NCI-H1092 treated with DMSO at 0.1 percent for 48 hours (cell line): ENCODE measurements around the gene NPHS1.

Experiments
- DNase-seq: peaks from one replicate; lab custom pipeline; 2025; lab: John Stamatoyannopoulos, UW

NPHS1 gene

DNA sequence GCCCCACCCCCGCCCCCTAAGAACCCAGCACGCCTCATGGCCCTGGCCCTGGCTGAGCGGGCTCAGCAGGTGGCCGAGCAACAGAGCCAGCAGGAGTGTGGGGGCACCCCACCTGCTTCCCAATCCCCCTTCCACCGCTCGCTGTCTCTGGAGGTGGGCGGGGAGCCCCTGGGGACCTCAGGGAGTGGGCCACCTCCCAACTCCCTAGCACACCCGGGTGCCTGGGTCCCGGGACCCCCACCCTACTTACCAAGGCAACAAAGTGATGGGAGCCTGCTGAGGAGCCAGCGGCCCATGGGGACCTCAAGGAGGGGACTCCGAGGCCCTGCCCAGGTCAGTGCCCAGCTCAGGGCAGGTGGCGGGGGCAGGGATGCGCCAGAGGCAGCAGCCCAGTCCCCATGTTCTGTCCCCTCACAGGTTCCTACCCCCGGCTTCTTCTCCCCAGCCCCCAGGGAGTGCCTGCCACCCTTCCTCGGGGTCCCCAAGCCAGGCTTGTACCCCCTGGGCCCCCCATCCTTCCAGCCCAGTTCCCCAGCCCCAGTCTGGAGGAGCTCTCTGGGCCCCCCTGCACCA, 65.0 kb downstream of the NPHS1 start:
- no peak for DNase-seq

DNA sequence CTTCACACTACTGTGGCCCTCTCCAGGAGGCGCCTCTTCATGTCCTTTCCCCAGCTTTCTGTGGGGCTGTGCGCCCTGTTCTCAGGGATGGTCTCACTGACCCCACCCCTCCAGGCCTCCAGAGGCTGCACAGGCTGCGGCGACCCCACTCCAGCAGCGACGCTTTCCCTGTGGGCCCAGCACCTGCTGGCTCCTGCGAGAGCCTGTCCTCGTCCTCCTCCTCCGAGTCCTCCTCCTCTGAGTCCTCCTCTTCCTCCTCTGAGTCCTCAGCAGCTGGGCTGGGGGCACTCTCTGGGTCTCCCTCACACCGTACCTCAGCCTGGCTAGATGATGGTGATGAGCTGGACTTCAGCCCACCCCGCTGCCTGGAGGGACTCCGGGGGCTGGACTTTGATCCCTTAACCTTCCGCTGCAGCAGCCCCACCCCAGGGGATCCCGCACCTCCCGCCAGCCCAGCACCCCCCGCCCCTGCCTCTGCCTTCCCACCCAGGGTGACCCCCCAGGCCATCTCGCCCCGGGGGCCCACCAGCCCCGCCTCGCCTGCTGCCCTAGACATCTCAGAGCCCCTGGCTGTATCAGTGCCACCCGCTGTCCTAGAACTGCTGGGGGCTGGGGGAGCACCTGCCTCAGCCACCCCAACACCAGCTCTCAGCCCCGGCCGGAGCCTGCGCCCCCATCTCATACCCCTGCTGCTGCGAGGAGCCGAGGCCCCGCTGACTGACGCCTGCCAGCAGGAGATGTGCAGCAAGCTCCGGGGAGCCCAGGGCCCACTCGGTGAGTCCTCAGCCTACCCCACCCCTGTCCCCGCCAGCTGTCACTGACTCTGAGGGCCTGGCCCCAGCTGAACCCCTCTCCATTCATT, 65.8 kb downstream of the NPHS1 start:
- no peak for DNase-seq

DNA sequence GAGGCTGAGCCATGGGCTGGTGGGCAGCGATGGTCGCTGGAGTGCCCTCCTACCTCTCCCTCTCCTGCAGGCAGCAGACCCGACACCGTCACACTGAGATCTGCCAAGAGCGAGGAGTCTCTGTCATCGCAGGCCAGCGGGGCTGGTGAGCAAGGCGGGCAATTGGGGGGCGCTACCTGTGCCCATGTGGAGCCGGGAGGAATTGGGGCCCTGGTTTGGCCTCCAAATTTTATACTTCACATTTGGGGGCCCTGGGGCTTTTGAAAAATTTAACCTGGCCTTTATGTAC, 67.0 kb downstream of the NPHS1 start:
- DNase-seq = no peak

DNA sequence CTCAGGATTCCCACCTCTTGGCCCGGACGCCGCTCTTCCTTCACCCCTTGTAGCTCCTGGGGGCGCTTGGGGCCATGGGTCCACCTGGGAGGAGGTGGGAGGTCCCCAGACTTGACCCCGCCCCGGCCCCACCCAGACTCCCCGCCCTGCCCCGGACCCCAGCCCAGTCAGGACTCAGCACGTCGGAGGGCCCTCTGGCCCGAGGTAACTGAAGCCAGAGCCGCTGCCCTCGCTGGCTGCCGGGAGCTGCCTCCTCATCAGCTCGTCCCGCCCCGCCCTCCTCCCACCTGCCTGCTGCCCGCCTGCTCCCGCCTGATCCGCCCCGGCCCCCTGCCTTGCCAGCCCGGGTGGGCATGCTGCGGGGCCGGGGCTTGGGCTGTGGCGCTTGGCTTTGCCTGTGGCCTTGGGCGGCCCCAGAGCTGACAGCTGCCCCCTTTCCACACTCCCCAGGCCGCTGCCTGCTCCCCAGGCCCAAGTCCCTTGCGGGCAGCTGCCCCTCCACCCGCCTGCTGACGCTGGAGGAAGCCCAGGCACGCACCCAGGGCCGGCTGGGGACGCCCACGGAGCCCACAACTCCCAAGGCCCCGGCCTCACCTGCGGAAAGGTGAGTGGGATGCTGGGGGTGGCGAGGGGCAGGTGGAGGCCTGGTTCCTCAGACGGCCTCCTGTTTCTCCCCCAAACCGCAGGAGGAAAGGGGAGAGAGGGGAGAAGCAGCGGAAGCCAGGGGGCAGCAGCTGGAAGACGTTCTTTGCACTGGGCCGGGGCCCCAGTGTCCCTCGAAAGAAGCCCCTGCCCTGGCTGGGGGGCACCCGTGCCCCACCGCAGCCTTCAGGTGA, 67.6 kb downstream of the NPHS1 start:
- no peak for DNase-seq

DNA sequence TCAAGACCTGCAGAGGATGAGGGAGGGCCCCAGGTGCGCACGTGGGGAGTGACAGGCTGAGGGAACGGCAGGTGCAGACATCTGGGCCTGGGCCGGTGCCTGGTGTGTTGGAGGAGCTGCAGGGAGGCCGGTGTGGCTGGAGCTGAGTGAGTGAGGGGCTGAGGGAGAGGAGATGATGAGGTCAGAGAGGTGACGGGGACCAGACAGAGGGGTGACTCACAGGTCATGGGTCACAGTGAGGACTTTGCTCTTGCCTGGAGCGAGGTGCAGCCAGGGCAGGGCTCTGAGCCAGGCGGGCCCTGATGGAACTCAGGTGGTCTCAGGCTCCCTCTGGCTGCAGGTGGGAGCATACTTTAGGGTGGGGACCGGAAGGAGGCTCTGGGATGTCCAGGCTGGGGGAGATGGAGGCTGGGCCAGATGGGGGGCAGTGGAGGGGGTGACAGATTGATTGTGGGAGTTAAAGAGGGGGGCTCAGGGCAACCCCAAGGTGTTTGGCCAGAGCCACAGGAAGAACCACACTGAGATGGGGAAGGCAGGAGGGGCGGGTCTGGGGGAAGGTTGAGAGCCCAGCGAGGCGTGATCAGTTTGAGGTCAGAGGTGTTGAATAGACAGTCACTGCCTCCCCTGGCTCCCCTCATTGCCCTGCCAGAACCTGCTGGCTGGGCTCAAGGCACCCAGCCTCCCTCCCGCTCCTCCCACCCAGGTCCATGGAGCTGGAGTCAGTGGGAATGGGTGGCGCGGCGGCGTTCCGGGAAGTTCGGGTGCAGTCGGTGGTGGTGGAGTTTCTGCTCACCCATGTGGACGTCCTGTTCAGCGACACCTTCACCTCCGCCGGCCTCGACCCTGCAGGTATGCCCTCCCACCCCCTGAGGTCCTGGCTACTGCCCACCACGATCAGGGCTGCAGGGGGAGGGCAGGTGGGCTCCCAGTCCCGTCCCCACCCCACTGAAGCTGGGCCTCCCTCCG, 68.6 kb downstream of the NPHS1 start:
- DNase-seq = no peak

DNA sequence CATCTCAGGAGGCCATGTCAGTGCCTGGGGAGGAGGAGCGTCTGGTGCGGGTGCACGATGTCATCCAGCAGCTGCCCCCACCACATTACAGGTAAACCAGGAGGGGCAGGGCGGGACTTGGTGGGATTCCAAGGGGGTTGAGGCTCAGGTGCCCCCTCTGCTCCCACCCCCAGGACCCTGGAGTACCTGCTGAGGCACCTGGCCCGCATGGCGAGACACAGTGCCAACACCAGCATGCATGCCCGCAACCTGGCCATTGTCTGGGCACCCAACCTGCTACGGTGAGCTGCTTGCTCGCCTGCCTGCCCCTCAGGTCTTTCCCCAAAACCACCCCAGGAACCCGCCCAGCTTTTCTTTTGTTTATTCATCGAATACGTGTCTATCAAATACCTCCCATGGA, 69.7 kb downstream of the NPHS1 start:
- DNase-seq = no peak

DNA sequence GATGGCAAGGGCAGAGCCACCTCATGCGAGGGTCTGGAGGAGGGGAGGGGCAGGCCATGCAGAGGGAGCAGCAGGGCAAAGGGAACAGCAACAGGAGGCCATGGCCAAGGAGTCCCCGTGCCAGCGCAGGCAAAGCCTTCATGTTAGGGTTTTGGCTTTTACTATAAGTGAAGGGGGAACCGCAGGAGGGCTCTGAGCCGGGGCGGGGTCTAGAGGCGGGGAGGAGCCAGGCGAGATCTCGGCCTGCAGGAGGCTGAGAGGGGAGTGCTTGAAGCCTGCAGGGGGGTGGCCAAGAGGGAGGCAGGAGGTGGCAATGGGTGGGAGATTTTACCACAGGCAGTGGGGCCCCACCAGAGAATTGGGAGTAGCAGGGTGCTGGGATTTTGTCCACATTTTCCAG, 70.7 kb downstream of the NPHS1 start:
- DNase-seq = no peak

DNA sequence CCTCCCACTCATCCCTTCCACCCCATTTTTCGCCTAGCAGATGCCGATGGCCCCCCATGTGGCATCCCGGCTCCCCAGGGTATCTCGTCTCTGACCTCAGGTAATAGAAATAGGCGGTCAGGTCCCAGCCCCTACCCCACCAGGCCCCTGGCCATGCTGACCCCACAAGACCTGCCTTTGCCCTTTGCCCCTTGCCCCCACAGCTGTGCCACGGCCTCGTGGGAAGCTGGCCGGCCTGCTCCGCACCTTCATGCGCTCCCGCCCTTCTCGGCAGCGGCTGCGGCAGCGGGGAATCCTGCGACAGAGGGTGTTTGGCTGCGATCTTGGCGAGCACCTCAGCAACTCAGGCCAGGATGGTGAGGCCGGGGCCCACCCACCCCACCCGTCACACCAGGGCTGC, 71.6 kb downstream of the NPHS1 start:
- DNase-seq = no peak

DNA sequence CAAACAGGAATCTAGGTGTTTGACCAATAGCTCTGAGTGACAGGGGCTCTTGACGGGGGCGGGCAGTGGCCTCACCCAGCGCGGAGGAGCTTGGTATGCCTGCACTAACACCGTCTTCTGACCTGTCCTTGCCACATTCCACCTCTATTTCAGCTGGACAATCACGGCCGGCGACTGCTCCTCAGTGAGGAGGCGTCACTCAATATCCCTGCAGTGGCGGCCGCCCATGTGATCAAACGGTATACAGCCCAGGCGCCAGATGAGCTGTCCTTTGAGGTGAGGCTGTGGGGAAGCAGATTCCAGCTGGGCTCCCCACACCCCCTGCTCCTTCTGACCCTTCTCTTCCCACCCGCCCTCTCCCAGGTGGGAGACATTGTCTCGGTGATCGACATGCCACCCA, 72.2 kb downstream of the NPHS1 start:
- DNase-seq = no peak

DNA sequence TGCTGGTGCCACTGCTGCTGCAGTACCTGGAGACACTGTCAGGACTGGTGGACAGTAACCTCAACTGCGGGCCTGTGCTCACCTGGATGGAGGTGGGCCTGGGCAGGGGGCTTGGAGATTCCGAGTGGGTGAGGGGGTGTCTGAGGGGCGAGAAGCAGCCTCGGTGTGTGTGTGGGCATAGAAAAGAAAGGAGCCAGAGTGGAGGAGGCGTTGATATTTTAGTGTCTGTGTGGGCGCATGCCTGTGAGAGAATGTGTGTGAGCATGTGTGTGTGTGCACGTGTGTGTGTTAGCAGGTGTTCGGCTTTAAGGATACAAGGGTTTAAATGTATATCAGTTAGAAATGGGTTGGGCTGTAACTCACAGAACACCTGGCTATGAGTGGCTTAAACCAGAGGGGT, 73.3 kb downstream of the NPHS1 start:
- no peak for DNase-seq

DNA sequence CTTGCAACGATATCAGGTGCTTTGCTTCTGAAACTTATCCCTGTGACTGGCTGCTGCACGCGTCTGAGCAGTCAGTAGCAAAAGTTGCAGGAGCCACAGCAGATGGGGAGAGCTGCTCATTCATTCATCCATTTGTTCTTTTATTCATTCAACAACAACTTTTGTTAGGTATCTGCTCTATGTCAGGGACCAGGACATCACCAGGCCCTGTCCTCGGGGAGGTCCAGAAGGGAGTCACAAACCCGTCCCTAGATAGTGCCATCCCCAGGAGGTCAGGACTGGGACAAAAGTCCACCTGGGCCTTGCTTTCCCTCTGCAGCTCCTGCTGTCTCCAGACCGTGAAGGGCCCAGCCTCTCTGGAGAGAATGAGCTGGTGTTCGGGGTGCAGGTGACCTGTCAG, 74.3 kb downstream of the NPHS1 start:
- DNase-seq = no peak

DNA sequence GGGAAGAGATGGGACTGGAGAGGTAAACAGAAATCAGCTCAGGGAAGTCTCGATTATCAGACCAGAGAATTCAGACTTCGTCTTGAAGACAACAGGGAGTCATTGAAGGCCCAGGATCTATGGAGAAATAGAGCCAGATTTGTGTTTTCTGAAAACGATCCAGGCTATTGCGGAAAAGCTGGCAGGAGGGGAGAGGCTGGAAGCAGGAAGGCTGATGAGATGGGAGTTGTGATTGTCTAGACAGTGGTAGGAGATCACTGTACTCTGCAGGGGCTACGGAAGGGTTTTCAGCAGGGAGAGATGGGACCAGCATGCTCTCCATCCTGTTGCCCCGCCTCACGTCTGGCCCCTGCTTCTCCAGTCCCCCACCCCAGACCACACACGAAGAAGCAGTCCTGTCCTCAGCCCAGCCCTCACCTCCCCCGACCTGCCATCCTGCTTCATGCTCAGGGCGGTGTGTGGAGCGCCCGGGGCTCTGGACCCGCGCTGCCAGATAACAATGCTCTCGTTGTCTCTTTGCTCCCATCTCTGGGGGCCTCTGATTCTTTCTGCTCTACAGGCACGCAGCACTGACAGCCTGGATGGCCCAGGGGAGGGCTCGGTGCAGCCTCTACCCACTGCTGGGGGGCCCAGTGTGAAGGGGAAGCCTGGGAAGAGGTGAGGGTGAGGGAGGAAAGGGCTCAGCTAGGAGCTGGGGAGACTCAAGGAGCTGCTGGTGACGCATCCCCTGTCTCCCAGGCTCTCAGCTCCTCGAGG, 75.0 kb downstream of the NPHS1 start:
- no peak for DNase-seq

DNA sequence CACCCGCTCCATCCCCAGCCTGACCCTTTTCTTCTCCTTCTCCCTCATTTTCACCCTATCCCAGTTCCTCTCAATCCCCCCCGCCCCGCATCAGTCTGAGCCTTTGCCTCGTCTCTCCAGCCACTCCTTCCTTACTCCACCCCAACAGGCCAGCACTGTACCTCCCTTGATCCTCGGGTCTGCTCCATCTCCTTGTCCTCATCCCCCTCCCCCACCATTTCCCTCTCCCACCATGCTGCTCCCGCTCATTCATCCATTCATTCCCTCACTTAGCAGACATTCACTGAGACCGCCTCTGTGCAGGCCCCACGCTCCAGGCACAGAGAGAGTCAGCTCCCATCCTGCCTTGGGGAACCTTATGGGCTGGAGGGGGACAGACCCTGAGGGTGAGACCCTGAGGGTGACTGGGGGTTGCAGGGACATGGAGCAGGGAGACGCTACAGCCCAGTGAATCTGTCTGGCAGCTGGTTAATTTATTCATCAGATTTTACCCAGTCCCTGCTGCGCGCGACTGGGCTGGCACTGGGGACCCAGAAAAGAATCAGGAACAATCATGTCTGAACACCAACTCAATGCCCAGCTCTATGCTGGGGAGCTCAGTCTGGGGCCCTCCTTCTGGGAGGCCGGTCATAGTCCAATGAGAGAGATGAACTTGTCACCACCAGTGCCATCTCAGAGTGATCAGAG, 76.1 kb downstream of the NPHS1 start:
- DNase-seq = peak; percentile 6
